Effector memory CD8-positive, alpha-beta T cell (primary cell): Measurements from ENCODE around the gene TTC3.
"Not testable (repeated sequence)": the region's sequence is repeated elsewhere in the genome, so short reads cannot be mapped to it uniquely, and the experiment has no call there.

ENCODE experiments used
- ATAC-seq: fragments of 150-1000 bp; cut with Tn5 transposase; replicated peaks from 2 replicates; pipeline ENCODE4 v1.10.0; 2021; ENCODE audit warnings: mild to moderate bottlenecking, moderate library complexity
- DNase-seq, 3 experiments: peaks; one replicate each; pipeline ENCODE4 v3.0.0; 2021
- H3K27ac Mint-ChIP-seq, 2 donors: one replicate each; pipeline ENCODE4 v1.8.0; 2022; ENCODE audit warnings: mild to moderate bottlenecking in 2 of 2, mixed read lengths in 2 of 2, moderate library complexity in 2 of 2
- H3K27me3 Mint-ChIP-seq, 2 donors: one replicate each; pipeline ENCODE4 v1.8.0; 2022; ENCODE audit warnings: mixed read lengths in 2 of 2
- H3K36me3 Mint-ChIP-seq: one replicate; pipeline ENCODE4 v1.8.0; 2022; ENCODE audit warnings: mild to moderate bottlenecking, moderate library complexity, mixed read lengths; ENCODE audit not compliant: insufficient read depth
- H3K4me1 Mint-ChIP-seq, 2 donors: one replicate each; pipeline ENCODE4 v1.8.0; 2022; ENCODE audit warnings: low read depth in 2 of 2, mixed read lengths in 2 of 2
- H3K4me3 Mint-ChIP-seq, 2 donors: one replicate each; pipeline ENCODE4 v1.8.0; 2022; ENCODE audit warnings: mild to moderate bottlenecking in 2 of 2, mixed read lengths in 2 of 2, moderate library complexity in 2 of 2
- H3K9me3 Mint-ChIP-seq, 2 donors: one replicate each; pipeline ENCODE4 v1.8.0; 2022; ENCODE audit warnings: mixed read lengths in 2 of 2

The TTC3 gene

GRCh38 chr21:37118187-37118826, 45.3 kb downstream of the TTC3 start:
- no peak for DNase-seq
- Mint-ChIP-seq H3K4me1 (peaks cover 3 to 14% of the 10 kb centered on the region in 2 donors), H3K36me3 (no peaks in the 10 kb centered on the region), H3K27me3 (no peaks in the 10 kb centered on the region), H3K27ac (no peak overlapping the region), H3K4me3 (no peak overlapping the region), H3K9me3 (no peaks in the 10 kb centered on the region)
- ATAC-seq: no peak

DNA sequence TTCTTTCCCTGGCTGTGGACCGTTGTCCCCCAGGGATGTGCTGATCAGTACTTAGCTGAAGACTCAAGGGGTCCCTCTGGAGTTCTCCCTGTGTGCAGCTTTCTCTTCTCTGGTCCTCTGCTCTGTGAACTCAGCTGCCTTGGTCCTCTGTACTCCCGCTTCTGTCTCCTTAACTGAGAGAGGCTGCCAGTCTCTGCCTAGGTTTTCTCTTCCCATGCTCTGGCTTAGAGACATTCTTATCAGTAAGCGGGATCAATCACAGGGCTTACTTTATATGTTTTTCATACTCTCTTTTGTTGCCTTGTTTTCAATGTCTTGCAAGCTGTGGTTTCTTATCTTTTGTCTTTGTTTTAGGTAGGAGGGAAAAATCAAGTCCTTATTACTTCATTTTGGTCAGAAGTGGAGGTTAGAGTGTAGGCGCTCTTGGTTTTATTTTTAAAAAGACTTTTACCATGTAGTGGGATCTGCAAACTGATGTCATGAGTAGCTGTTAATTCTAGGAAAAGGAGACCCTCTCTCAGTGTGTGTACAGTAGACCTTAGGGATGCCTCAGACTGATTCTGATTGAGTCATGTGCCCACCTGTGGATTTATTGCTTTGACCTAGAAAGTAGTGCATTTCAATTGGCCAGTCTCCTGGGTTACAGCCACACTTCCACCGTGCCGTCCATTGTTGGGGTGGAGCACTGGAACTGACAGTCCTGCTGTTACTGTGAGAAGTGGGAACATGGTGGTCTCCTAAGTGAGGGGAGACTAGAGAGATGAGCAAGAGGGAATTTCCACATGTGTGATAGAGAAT, 46.6 kb downstream of the TTC3 start:
- no peak overlapping the region for H3K4me3 Mint-ChIP-seq
- peaks cover 6% of the 10 kb centered on the region for H3K36me3 Mint-ChIP-seq
- H3K4me1 Mint-ChIP-seq: peaks cover 3 to 14% of the 10 kb centered on the region in 2 donors
- ATAC-seq: no peak
- peak overlapping the region; percentile 69 to 78 for H3K27ac Mint-ChIP-seq
- DNase-seq: no peak
- no peaks in the 10 kb centered on the region for H3K9me3 Mint-ChIP-seq
- no peaks in the 10 kb centered on the region for H3K27me3 Mint-ChIP-seq

- Mint-ChIP-seq H3K4me1 (no peaks in the 10 kb centered on the region), H3K36me3 (peaks cover 62% of the 10 kb centered on the region), H3K9me3 (no peaks in the 10 kb centered on the region), H3K27me3 (no peaks in the 10 kb centered on the region), H3K4me3 (no peak overlapping the region), H3K27ac (no peak overlapping the region)
- ATAC-seq (no peak), DNase-seq (no peak)
Observed at GRCh38 chr21:37128076-37128475, 55.0 kb downstream of the TTC3 start.

DNA sequence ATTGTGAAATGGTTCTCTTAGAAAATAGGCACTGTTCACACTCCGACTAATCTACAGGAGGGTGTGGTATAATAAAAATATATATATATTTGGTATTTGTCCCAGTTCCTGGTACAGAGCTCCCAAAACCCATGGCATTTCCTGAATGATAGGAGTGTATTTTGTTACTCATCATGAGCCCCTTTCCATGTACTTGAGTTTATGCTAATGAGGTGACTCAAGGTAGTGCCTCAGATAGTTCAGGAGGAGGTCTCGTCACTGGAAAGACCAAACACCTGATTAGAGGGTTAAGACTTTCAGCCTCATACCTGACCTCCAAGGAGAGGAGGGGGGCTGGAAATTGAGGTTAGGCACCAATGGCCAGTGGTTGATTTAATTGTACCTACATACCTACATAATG, 57.9 kb downstream of the TTC3 start:
- no peaks in the 10 kb centered on the region for H3K9me3 Mint-ChIP-seq
- ATAC-seq (no peak), DNase-seq (no peak)
- H3K27me3 Mint-ChIP-seq: no peaks in the 10 kb centered on the region
- peaks cover 0 to 2% of the 10 kb centered on the region in 2 donors for H3K4me1 Mint-ChIP-seq
- H3K27ac Mint-ChIP-seq: no peak overlapping the region
- H3K4me3 Mint-ChIP-seq: no peak overlapping the region
- H3K36me3 Mint-ChIP-seq: peaks cover 65% of the 10 kb centered on the region

DNA sequence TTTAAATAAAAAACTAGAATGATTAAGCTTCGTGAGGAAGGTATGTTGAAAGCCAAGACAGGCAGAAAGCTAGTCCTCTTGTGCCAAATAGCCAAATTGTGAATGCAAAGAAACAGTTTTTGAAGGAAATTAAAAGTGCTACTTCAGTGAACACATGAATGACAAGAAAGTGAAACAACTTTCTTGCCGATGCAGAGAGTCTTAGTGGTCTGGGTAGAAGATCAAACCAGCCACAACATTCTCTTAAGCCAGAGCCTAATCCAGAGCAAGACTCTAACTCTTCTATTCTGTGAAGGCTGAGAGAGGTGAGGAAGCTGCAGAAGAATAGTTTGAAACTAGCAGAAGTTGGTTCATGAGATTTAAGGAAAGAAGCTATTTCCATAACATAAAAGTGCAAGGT, 63.2 kb downstream of the TTC3 start:
- Mint-ChIP-seq H3K4me1 (peaks cover 0 to 11% of the 10 kb centered on the region in 2 donors), H3K27me3 (no peaks in the 10 kb centered on the region), H3K27ac (peak overlapping the region; percentile 6 to 39), H3K9me3 (no peaks in the 10 kb centered on the region), H3K4me3 (no peak overlapping the region), H3K36me3 (peaks cover 55% of the 10 kb centered on the region)
- ATAC-seq (no peak), DNase-seq (no peak)

GRCh38 chr21:37136744-37137143, 63.7 kb downstream of the TTC3 start:
- no peak for DNase-seq
- peaks cover 0 to 11% of the 10 kb centered on the region in 2 donors for H3K4me1 Mint-ChIP-seq
- H3K36me3 Mint-ChIP-seq: peaks cover 53% of the 10 kb centered on the region
- no peaks in the 10 kb centered on the region for H3K27me3 Mint-ChIP-seq
- ATAC-seq: no peak
- H3K27ac Mint-ChIP-seq: peak overlapping the region in 1 of 2 donors; percentile 39
- H3K9me3 Mint-ChIP-seq: no peaks in the 10 kb centered on the region
- H3K4me3 Mint-ChIP-seq: no peak overlapping the region

- ATAC-seq (no peak), DNase-seq (no peak)
- Mint-ChIP-seq H3K36me3 (peaks cover 41% of the 10 kb centered on the region), H3K4me1 (peaks cover 0 to 11% of the 10 kb centered on the region in 2 donors), H3K27ac (peak overlapping the region in 1 of 2 donors; percentile 62), H3K27me3 (no peaks in the 10 kb centered on the region), H3K4me3 (no peak overlapping the region), H3K9me3 (peaks cover 0 to 1% of the 10 kb centered on the region in 2 donors)
Observed at GRCh38 chr21:37139154-37139553, 66.1 kb downstream of the TTC3 start.

- peaks cover 2 to 11% of the 10 kb centered on the region in 2 donors for H3K4me1 Mint-ChIP-seq
- DNase-seq (no peak), ATAC-seq (no peak)
- H3K27ac Mint-ChIP-seq: peak overlapping the region in 1 of 2 donors; percentile 62
- peaks cover 37% of the 10 kb centered on the region for H3K36me3 Mint-ChIP-seq
- H3K9me3 Mint-ChIP-seq: peaks cover 0 to 1% of the 10 kb centered on the region in 2 donors
- no peaks in the 10 kb centered on the region for H3K27me3 Mint-ChIP-seq
- no peak overlapping the region for H3K4me3 Mint-ChIP-seq
Observed at GRCh38 chr21:37139902-37140301, 66.8 kb downstream of the TTC3 start.

DNA sequence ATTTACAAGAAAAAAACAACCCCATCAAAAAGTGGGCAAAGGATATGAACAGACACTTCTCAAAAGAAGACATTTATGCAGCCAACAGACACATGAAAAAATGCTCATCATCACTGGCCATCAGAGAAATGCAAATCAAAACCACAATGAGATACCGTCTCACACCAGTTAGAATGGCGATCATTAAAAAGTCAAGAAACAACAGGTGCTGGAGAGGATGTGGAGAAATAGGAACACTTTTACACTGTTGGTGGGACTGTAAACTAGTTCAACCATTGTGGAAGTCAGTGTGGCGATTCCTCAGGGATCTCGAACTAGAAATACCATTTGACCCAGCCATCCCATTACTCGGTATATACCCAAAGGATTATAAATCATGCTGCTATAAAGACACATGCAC, 70.3 kb downstream of the TTC3 start:
- DNase-seq, H3K9me3 Mint-ChIP-seq, H3K27ac Mint-ChIP-seq, H3K4me1 Mint-ChIP-seq, H3K27me3 Mint-ChIP-seq, H3K4me3 Mint-ChIP-seq, ATAC-seq: not testable (repeated sequence)
- H3K36me3 Mint-ChIP-seq: peaks cover 48% of the 10 kb centered on the region

DNA sequence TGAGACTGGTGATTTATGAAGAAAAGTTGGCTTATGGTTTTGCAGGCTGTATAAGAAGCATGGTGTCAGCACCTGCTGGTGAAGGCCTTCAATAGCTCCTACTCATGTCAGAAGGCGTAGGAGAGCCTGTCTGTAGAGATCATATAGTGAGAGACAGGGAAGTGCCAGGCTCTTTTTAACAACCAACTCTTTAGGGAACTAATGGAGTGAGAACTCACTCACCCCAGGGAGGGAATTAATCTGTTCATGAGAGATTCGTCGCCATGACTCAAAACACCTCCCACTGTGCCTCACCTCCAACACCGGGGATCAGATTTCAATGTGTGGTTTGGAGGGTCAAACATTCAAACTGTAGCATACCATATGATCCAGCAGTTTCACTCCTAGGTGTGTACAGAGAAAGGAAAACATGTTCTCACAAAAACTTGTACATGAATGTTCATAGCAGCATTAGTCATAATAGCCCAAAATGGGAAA, 72.6 kb downstream of the TTC3 start:
- peaks cover 0 to 1% of the 10 kb centered on the region in 2 donors for H3K9me3 Mint-ChIP-seq
- H3K27me3 Mint-ChIP-seq: no peaks in the 10 kb centered on the region
- H3K27ac Mint-ChIP-seq: peak overlapping the region in 1 of 2 donors; percentile 77
- H3K36me3 Mint-ChIP-seq: peaks cover 58% of the 10 kb centered on the region
- peaks cover 0 to 4% of the 10 kb centered on the region in 2 donors for H3K4me1 Mint-ChIP-seq
- ATAC-seq: no peak
- DNase-seq: no peak
- H3K4me3 Mint-ChIP-seq: no peak overlapping the region

GRCh38 chr21:37146320-37147235, 73.5 kb downstream of the TTC3 start:
- H3K27me3 Mint-ChIP-seq: no peaks in the 10 kb centered on the region
- peaks cover 0 to 4% of the 10 kb centered on the region in 2 donors for H3K4me1 Mint-ChIP-seq
- DNase-seq (no peak), ATAC-seq (no peak)
- H3K36me3 Mint-ChIP-seq: peaks cover 62% of the 10 kb centered on the region
- no peak overlapping the region for H3K4me3 Mint-ChIP-seq
- H3K9me3 Mint-ChIP-seq: peaks cover 0 to 1% of the 10 kb centered on the region in 2 donors
- peak overlapping the region in 1 of 2 donors; percentile 77 for H3K27ac Mint-ChIP-seq

DNA sequence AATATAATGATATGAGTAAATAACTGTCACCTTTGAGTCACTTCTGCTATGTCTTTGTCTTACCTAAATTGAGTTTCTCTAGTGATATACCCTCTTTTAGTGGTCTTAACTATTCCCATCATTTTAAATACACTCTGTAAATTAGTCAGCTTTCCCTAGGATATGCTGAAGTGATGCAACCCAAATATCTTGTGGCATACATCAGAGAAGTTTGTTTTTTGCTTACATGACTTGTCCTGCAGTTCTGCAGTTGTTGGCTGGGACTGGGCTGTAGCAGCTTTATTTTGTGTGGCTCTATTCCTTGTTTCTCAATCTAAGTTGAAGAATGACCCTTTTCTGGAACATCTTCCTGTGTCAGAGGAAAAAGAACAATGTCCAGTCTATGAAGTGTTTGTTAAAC, 76.4 kb downstream of the TTC3 start:
- Mint-ChIP-seq H3K27me3 (no peaks in the 10 kb centered on the region), H3K27ac (no peak overlapping the region), H3K4me3 (no peak overlapping the region), H3K9me3 (no peaks in the 10 kb centered on the region), H3K4me1 (peaks cover 0 to 4% of the 10 kb centered on the region in 2 donors), H3K36me3 (peaks cover 70% of the 10 kb centered on the region)
- no peak for ATAC-seq
- DNase-seq: no peak
